GM10266 (cell line): Measurements from ENCODE around the gene TMEM219.
A peak's percentile ranks its signal among the peaks of the same experiment; 100 is the strongest.

Experiments
- DNase-seq: peaks from one replicate; pipeline ENCODE4 v3.0.0; 2012; ENCODE audit errors: extremely low spot score
- CTCF ChIP-seq: IDR thresholded peaks from 2 replicates; pipeline ENCODE4 v1.5.1; 2012; ENCODE audit warnings: mild to moderate bottlenecking, low read depth; ENCODE audit not compliant: control insufficient read depth, insufficient read depth; ENCODE audit errors: missing control alignments

The TMEM219 gene

GRCh38 chr16:30006095-30006473, 44.2 kb downstream of the TMEM219 start:
- DNase-seq, result no peak
- no peak for TF ChIP-seq CTCF

- DNase-seq, result no peak
- TF ChIP-seq CTCF, result no peak
Observed at GRCh38 chr16:30006659-30007377, 44.9 kb downstream of the TMEM219 start.

- DNase-seq, result no peak
- no peak for TF ChIP-seq CTCF
Observed at GRCh38 chr16:30007378-30007895, 45.6 kb downstream of the TMEM219 start.

- no peak for TF ChIP-seq CTCF
- no peak for DNase-seq
Observed at GRCh38 chr16:30009085-30009862, 47.4 kb downstream of the TMEM219 start.

GRCh38 chr16:30009990-30010843, 48.3 kb downstream of the TMEM219 start:
- DNase-seq, result peak; percentile 58
- TF ChIP-seq CTCF, result no peak

GRCh38 chr16:30010844-30011713, 49.2 kb downstream of the TMEM219 start, which contains the start of gene DOC2A:
Gene DOC2A, minus strand, starts transcription at chr16:30011027. Its CDS starts 805 bp downstream, at chr16:30010222.
- DNase-seq, result peak; percentile 76
- no peak for TF ChIP-seq CTCF
